ENCODE results near the gene SETBP1. TPM values are rescaled to one million over a fixed set of nuclear protein-coding genes. Genes with fewer than 3 reads are reported as not detected.

SETBP1 gene
- total RNA-seq, 1 experiment from 2014 or later = 0.05 TPM

DNA sequence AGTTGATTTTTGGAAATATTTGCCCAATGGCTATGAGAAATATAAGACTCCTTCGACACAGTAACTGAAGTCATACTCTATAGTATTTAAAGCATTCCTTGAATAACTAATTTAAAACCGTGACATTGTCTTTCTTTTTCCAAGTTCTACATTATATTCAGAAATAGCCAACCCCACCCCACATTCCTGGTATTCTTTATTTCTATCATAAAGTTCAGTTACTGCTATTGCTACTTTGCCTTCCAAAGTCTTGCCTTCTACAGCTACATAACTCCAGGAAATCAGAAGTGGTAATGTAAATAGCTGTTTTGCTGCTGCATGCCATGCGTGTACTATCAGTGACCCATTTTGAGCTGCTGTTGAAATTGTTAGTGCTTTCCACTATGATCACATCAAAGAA, 45.1 kb upstream of the SETBP1 start:
- H3K79me2 ChIP-seq (ENCODE audit: insufficient read depth, low read length) = no peaks in the 10 kb centered on the region
- H3K9me2 ChIP-seq (ENCODE audit: insufficient read depth) = no peaks in the 10 kb centered on the region
- no peaks in the 10 kb centered on the region for H3K36me3 ChIP-seq (ENCODE audit: control insufficient read depth in 1 of 2, insufficient read depth in 2 of 2, low read length in 2 of 2)
- no peaks in the 10 kb centered on the region for H4K20me1 ChIP-seq (ENCODE audit: insufficient read depth)
- RAD21 ChIA-PET (ENCODE audit: low non-redundant PET in 1 of 2, low total read pairs in 2 of 2, uncharacterized antibody in 2 of 2, unreplicated experiment in 2 of 2) = no interaction called here
- H2AFZ ChIP-seq (ENCODE audit: low read depth, low read length, poor library complexity, severe bottlenecking) = no peak overlapping the region
- H3K4me2 ChIP-seq (ENCODE audit: low read length) = no peak overlapping the region
- CTCF ChIA-PET = no interaction called here
- H3K9ac ChIP-seq (ENCODE audit: low read length) = no peak overlapping the region
- no peaks in the 10 kb centered on the region for H3K27me3 ChIP-seq (ENCODE audit: insufficient read depth, low read length)
- no peak for DNase-seq (ENCODE audit: low read depth, low spot score)
- intact Hi-C loops (cut with micrococcal nuclease) = no loop called here
- H3K4me1 ChIP-seq (ENCODE audit: control insufficient read depth in 1 of 2, insufficient read depth in 2 of 2, low read length in 2 of 2) = no peaks in the 10 kb centered on the region
- POLR2A ChIA-PET = no interaction called here
- peaks cover 4 to 55% of the 10 kb centered on the region in 2 experiments; a peak in 2 of 4 replicates for H3K9me3 ChIP-seq (ENCODE audit: control insufficient read depth in 1 of 2, insufficient read depth in 1 of 2, low read depth in 1 of 2, low read length in 2 of 2)
- no peak overlapping the region for H3K4me3 ChIP-seq (replicated peaks in 1 of 2; ENCODE audit: low read depth in 1 of 2, low read length in 2 of 2)
- BruUV-seq (replicated peaks) = no TSS peak
- no peak overlapping the region for H3K27ac ChIP-seq (ENCODE audit: low read depth, low read length)
- ATAC-seq = no peak
- TF ChIP-seq RAD21 (IDR thresholded peaks at IDR 0.05; ENCODE audit: low read depth) = no peak
- TF ChIP-seq SIN3A (IDR thresholded peaks at IDR 0.05; ENCODE audit: low read depth) = no peak
- no peak for TF ChIP-seq SP1 (IDR thresholded peaks at IDR 0.05; ENCODE audit: low read depth)
- TF ChIP-seq, protein P1, sequence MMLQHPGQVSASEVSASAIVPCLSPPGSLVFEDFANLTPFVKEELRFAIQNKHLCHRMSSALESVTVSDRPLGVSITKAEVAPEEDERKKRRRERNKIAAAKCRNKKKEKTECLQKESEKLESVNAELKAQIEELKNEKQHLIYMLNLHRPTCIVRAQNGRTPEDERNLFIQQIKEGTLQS (IDR thresholded peaks at IDR 0.05) = no peak
- TF ChIP-seq CEBPB (IDR thresholded peaks at IDR 0.05; ENCODE audit: low read depth) = no peak
- TF ChIP-seq TCF7L2 (IDR thresholded peaks at IDR 0.05; ENCODE audit: borderline replicate concordance, extremely low read depth, insufficient read depth, insufficient read length) = no peak
- TF ChIP-seq, protein P2, sequence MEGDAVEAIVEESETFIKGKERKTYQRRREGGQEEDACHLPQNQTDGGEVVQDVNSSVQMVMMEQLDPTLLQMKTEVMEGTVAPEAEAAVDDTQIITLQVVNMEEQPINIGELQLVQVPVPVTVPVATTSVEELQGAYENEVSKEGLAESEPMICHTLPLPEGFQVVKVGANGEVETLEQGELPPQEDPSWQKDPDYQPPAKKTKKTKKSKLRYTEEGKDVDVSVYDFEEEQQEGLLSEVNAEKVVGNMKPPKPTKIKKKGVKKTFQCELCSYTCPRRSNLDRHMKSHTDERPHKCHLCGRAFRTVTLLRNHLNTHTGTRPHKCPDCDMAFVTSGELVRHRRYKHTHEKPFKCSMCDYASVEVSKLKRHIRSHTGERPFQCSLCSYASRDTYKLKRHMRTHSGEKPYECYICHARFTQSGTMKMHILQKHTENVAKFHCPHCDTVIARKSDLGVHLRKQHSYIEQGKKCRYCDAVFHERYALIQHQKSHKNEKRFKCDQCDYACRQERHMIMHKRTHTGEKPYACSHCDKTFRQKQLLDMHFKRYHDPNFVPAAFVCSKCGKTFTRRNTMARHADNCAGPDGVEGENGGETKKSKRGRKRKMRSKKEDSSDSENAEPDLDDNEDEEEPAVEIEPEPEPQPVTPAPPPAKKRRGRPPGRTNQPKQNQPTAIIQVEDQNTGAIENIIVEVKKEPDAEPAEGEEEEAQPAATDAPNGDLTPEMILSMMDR (IDR thresholded peaks at IDR 0.05 in 2 of 3, conservative IDR thresholded peaks at IDR 0.05 in 1 of 3; ENCODE audit: borderline replicate concordance in 1 of 3, insufficient read depth in 1 of 3, low read depth in 2 of 3, low read length in 2 of 3) = no peak
- TF ChIP-seq, protein P3, sequence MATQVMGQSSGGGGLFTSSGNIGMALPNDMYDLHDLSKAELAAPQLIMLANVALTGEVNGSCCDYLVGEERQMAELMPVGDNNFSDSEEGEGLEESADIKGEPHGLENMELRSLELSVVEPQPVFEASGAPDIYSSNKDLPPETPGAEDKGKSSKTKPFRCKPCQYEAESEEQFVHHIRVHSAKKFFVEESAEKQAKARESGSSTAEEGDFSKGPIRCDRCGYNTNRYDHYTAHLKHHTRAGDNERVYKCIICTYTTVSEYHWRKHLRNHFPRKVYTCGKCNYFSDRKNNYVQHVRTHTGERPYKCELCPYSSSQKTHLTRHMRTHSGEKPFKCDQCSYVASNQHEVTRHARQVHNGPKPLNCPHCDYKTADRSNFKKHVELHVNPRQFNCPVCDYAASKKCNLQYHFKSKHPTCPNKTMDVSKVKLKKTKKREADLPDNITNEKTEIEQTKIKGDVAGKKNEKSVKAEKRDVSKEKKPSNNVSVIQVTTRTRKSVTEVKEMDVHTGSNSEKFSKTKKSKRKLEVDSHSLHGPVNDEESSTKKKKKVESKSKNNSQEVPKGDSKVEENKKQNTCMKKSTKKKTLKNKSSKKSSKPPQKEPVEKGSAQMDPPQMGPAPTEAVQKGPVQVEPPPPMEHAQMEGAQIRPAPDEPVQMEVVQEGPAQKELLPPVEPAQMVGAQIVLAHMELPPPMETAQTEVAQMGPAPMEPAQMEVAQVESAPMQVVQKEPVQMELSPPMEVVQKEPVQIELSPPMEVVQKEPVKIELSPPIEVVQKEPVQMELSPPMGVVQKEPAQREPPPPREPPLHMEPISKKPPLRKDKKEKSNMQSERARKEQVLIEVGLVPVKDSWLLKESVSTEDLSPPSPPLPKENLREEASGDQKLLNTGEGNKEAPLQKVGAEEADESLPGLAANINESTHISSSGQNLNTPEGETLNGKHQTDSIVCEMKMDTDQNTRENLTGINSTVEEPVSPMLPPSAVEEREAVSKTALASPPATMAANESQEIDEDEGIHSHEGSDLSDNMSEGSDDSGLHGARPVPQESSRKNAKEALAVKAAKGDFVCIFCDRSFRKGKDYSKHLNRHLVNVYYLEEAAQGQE (IDR thresholded peaks at IDR 0.05; ENCODE audit: low read depth) = no peak
- TF ChIP-seq ZNF274 (IDR thresholded peaks at IDR 0.05; ENCODE audit: low read depth, low read length) = no peak
- no peak for TF ChIP-seq POLR2AphosphoS5 (IDR thresholded peaks at IDR 0.05; ENCODE audit: low read depth, low read length)
- no peak for TF ChIP-seq EZH2phosphoT487 (IDR thresholded peaks at IDR 0.05; ENCODE audit: borderline replicate concordance)
- no peak for TF ChIP-seq EZH2 (IDR thresholded peaks at IDR 0.05)
- TF ChIP-seq SRF (IDR thresholded peaks at IDR 0.05; ENCODE audit: low read depth) = no peak
- no peak for TF ChIP-seq FOSL1 (IDR thresholded peaks at IDR 0.05; ENCODE audit: low read depth)
- TF ChIP-seq POLR2A (IDR thresholded peaks at IDR 0.05; ENCODE audit: borderline replicate concordance, extremely low read depth, insufficient read depth, insufficient read length) = no peak
